Loucy (cell line): ENCODE results near the gene TEKT1.

Source experiments
- EZH2phosphoT487 ChIP-seq: fragments of 200-600 bp; IDR thresholded peaks from 2 replicates; pipeline ENCODE4 v1.6.1; 2018; ENCODE audit warnings: antibody characterized with exemption, mild to moderate bottlenecking, moderate library complexity, borderline replicate concordance
- TF ChIP-seq, protein P1 (sequence below): fragments of 200-600 bp; sonication (generic); conservative IDR thresholded peaks from 2 replicates; pipeline ENCODE4 v1.5.1; 2014; ENCODE audit warnings: mild to moderate bottlenecking, antibody characterized with exemption, low read length

DNA sequence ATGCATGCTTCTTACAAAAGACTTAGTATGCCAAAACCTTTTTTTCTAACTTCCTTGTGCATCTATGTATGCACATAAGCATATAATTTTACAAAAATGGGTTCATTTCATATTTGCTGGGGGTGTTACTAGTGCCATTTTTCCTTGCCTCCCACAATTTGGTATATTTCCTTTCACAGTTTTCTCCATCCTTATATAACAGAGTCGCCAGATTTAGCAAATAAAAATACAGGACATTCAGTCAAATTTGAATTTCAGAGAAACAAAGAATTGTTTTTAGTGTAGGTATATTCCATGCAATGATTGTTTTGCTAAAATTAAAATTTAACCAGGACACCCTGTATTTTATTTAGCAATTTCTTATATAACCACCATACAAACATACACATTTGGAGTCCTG is 59.5 kb downstream of the TEKT1 start:
- TF ChIP-seq, protein P1, sequence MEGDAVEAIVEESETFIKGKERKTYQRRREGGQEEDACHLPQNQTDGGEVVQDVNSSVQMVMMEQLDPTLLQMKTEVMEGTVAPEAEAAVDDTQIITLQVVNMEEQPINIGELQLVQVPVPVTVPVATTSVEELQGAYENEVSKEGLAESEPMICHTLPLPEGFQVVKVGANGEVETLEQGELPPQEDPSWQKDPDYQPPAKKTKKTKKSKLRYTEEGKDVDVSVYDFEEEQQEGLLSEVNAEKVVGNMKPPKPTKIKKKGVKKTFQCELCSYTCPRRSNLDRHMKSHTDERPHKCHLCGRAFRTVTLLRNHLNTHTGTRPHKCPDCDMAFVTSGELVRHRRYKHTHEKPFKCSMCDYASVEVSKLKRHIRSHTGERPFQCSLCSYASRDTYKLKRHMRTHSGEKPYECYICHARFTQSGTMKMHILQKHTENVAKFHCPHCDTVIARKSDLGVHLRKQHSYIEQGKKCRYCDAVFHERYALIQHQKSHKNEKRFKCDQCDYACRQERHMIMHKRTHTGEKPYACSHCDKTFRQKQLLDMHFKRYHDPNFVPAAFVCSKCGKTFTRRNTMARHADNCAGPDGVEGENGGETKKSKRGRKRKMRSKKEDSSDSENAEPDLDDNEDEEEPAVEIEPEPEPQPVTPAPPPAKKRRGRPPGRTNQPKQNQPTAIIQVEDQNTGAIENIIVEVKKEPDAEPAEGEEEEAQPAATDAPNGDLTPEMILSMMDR: no peak
- TF ChIP-seq EZH2phosphoT487: no peak
